HAP-1 (cell line): ENCODE measurements around the gene TH.

Source experiments
- DNase-seq, 2 experiments: peaks; one replicate each; pipeline ENCODE4 v3.0.0-alpha.2; 2016 to 2020; ENCODE audit warnings: low spot score in 2 of 2
- H3K27me3 ChIP-seq: fragments of 250-450 bp; sonication (Bioruptor Pico); 2 replicates; pipeline ENCODE4 v1.5.1; 2020; ENCODE audit warnings: low read depth, mild to moderate bottlenecking, moderate library complexity
- H3K36me3 ChIP-seq: fragments of 250-450 bp; sonication (Bioruptor Pico); replicated peaks from 2 replicates; pipeline ENCODE4 v1.5.1; 2020; ENCODE audit warnings: mild to moderate bottlenecking
- H3K4me1 ChIP-seq: fragments of 250-450 bp; sonication (Bioruptor Pico); 2 replicates; pipeline ENCODE4 v1.5.1; 2020; ENCODE audit warnings: mild to moderate bottlenecking
- H3K4me3 ChIP-seq: fragments of 250-450 bp; sonication (Bioruptor Pico); 2 replicates; pipeline ENCODE4 v1.5.1; 2020; ENCODE audit warnings: mild to moderate bottlenecking, moderate library complexity
- H3K9me3 ChIP-seq: fragments of 250-450 bp; sonication (Bioruptor Pico); 2 replicates; pipeline ENCODE4 v1.5.1; 2020; ENCODE audit warnings: mild to moderate bottlenecking, moderate library complexity
- in situ Hi-C: fragments of 300-500 bp; cut with MboI; formaldehyde crosslinking; loops from 3 replicates; pipeline ENCODE4 v1.14.3; 2020; ENCODE audit warnings: low sequenced_read_pairs, inconsistent platforms, mixed read lengths

TH gene

DNA sequence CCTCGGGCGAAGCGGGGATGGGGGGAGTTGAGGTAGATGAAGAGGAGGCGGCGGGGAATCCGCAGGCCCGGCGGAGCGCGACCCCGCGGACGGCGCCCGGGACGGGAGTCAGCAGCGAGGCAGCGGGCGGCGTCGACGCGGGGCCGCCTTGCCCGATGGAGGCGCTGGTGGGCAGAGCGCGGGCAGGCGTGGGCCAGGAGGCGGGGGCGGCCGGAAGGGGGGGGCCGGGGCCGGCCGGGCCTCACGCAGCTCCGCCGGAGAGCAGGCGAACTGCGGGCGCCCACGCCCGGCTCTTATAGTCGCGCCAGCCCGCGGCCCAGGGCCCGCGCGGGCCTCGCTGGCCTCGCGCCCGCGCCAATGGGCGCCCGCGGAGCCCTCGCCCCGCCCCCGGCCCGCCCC lies 32.5 kb downstream of the TH start, which contains the start of gene IGF2:
Gene IGF2, minus strand, starts transcription at position 267 of the 399 bp plus-strand sequence. CDS start 3,866 bp downstream, outside the sequence.
- H3K4me3 ChIP-seq, result no peak within 1 kb of the TSS

DNA sequence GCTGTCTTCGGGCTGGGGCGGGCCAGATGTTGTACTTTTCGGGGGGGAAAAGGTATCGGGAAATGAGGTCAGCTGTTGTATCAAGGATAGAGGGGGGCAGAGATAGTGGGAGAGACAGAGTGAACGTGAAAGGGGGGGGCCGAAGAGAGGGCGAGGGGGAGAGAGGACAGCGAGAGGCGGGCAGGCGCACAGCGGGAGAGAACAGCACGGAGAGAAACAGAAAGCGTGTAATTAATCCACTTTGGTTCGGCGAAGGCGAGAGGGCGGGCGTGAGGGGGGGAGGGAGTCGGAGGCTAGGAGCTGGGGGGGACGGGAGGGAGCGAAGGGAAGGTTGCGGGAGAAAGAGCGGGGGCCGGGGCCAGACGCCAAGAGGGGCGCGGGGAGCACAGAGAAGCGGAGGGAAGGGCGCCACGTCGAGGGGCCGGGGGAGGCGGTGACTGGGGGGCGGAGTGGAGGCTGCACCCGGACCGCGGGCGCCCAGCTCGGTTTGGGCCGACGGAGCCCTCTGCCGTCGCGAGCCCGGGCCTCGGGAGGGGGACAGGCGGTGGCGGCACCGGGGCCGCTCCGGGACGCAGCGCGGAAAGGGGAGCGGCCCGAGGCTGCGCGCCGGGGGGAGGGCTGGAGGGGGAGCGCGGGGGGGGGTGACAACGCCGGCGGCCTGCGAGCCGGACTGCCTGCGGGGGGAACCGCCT lies 33.0 kb downstream of the TH start:
- Histone ChIP-seq H3K27me3 (peaks cover 71% of the 10 kb centered on the region), H3K9me3 (no peaks in the 10 kb centered on the region), H3K36me3 (no peaks in the 10 kb centered on the region), H3K4me1 (no peaks in the 10 kb centered on the region), H3K4me3 (no peak overlapping the region)
- DNase-seq, result no peak
- in situ Hi-C loops, result no loop called here

More for the DNA sequence above, 32.5 kb downstream of the TH start, which contains the start of gene IGF2:
- Histone ChIP-seq H3K9me3 (no peaks in the 10 kb centered on the region), H3K36me3 (no peaks in the 10 kb centered on the region), H3K4me1 (no peaks in the 10 kb centered on the region), H3K27me3 (peaks cover 71% of the 10 kb centered on the region)
- DNase-seq, result no peak
- in situ Hi-C loops, result no loop called here

DNA sequence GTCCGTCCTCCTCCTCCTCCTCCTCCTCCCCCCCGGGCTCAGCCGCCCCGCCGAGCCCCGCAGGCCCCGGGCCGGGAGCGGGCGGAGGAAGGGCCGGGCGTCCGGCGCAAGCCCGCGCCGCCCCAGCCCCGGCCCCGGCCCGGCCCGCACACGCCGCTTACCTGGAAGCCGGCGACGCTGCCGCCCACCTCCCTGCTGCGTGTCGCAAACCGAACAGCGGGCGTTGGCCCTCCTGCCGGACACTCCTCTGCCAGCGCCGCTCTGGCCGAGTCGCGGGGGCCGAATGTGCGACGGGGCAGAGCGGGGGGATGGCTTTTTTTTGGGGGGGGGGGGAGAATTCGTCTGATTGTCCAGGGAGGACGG lies 33.6 kb downstream of the TH start:
- in situ Hi-C loops, result no loop called here
- Histone ChIP-seq H3K4me1 (no peaks in the 10 kb centered on the region), H3K36me3 (no peaks in the 10 kb centered on the region), H3K27me3 (peaks cover 74% of the 10 kb centered on the region), H3K9me3 (no peaks in the 10 kb centered on the region), H3K4me3 (no peak overlapping the region)
- no peak for DNase-seq

DNA sequence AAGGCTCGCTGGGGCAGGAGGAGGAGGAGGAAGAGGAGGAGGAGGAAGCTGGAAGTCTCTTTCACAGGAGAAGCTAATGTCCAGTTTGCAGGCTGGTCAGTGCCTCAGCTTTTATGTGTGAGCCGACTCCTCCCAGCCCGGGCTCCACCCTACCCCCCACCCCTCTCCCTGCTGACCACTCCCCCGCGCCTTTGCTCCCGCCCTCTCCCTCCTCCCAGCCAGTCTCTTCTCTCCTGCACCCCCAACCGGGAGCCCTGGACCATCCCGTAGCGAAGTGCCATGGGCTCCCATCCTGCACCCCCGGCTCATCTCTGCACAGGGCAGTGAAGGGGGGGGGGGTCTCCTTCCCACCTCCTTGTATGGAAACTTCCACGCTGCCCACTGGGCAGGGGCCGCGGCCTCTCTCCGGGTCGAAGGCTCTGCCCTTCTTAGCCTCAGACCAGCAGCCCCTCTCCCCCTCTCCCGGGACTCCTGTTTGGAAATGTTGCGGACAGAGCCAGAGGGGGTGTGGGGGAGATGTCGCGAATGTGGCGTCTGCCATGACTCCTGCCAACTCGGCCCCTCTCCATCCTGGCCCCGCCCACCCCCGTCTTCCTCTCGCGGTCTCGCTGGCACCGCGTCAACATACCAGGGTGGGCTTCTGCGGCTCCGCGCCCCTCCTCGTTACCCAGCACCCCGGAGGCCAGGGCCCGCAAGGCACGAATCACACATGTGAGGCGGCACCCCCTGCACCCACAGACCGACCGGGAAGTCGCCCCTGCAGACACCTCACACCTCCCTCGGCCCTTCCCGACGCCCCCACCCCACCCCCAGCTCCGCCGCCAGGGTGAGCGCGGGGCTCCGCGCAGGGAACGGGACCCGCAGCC lies 34.2 kb downstream of the TH start:
- peak overlapping the region; percentile 11; the same call in 1 of the 2 replicates for H3K4me3 ChIP-seq
- H3K27me3 ChIP-seq, result peaks cover 73% of the 10 kb centered on the region
- H3K4me1 ChIP-seq, result no peaks in the 10 kb centered on the region
- DNase-seq, result peak; percentile 19 to 72
- H3K36me3 ChIP-seq, result no peaks in the 10 kb centered on the region
- no peaks in the 10 kb centered on the region for H3K9me3 ChIP-seq
- in situ Hi-C loops, result no loop called here

DNA sequence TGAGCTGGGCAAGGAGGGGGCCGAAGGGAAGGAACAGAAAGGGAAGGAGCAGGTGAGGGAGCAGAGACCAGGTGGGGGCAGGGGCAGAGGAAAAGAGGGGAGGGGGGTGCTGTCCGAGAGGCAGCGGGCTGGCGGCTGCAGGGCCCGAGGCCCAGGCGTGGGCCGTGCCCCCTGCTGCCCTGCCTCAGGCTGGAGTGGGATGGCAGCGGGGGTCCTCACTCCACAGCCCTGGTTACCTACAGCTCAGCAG lies 34.7 kb downstream of the TH start:
- Histone ChIP-seq H3K4me3 (no peak overlapping the region), H3K27me3 (peaks cover 67% of the 10 kb centered on the region), H3K9me3 (no peaks in the 10 kb centered on the region), H3K36me3 (no peaks in the 10 kb centered on the region), H3K4me1 (no peaks in the 10 kb centered on the region)
- no peak for DNase-seq
- in situ Hi-C loops, result no loop called here

DNA sequence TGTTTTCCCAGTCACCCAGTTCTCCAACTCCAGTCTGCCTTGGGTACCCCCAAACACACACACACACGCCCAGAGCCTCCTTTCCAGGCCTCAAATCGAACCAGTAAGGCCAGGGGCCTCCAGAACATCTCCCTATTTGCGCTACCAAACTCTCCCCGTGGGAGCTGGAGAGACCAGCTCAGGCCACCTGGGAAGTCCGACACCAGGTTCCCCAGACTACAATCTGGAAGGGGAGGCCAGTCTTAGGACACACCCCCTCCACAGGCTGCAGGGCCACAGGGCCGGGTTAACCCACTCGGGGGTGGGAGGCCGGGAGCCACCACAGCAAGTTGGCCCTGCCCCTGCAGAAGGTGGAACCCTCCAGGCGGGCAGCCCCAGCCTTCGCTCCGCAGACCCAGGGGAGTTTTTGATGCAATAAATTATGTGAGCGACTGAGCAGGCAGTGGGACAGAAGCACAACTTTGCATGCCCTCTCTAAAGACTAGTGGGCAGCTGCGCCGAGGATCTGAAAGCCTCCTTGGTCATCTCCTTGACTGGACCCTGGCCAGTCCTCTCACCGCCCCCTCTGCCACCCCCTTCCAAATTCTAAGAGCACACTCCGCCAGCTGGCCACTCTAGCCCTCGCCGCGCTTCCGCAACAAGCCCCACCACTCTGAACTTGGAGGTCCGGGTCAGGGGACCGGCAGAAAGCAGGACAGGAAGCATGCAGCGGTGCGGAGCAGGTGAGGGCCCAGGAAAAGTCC lies 35.2 kb downstream of the TH start:
- H3K4me3 ChIP-seq, result no peak overlapping the region
- in situ Hi-C loops, result no loop called here

DNA sequence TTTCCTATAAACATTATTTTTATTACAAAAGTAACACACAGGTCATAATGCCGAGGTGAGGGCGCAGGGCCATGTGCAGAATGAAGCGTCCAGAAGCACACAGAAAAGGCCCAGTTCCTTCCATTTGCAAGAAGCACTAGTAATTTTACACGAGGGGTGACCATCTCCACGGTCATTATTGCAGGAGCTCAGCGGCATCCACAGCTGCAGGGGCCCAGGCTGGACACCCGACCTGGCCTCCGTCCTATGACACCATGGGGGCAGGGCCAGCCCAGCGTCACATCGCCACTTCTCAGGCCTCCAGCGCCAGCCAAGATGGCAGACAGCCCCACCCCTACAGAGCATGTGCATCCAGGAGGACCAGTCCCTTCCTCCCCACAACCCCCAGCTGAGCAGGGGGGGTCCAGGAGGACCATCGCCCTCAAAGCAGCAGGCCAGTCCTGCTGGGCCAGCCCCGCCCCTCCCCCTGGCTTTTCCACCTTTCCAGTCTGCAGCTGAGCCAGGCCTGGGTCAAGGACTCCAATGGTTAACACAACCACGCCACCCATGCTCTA lies 35.9 kb downstream of the TH start:
- no peaks in the 10 kb centered on the region for H3K36me3 ChIP-seq
- H3K4me3 ChIP-seq, result no peak overlapping the region
- DNase-seq, result no peak
- H3K27me3 ChIP-seq, result peaks cover 56% of the 10 kb centered on the region
- H3K4me1 ChIP-seq, result no peaks in the 10 kb centered on the region
- no peaks in the 10 kb centered on the region for H3K9me3 ChIP-seq
- in situ Hi-C loops, result no loop called here

More for the DNA sequence above, 35.2 kb downstream of the TH start:
- Histone ChIP-seq H3K36me3 (no peaks in the 10 kb centered on the region), H3K9me3 (no peaks in the 10 kb centered on the region), H3K4me1 (no peaks in the 10 kb centered on the region), H3K27me3 (peaks cover 62% of the 10 kb centered on the region)
- no peak for DNase-seq

DNA sequence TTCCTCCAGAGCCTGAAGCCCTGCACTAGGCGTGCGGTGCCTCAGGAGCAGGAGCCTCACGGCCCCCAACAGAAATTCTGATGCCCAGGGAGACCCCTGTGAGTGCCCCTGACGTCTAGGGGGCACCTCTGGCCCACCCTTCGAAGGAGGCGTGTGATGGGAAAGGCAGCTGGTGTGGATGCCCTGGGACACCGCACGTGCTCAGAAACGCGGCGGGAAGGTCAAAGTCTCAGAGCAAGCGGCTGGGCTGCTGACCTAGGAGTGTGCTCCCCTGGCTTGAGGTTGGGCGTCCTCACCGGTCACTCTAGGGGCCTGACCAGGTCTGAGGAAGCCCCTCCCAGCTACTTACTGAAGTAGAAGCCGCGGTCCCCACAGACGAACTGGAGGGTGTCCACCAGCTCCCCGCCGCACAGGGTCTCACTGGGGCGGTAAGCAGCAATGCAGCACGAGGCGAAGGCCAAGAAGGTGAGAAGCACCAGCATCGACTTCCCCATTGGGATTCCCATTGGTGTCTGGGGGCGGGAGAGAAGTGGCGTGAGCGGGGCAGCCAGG lies 36.5 kb downstream of the TH start:
- in situ Hi-C loops, result no loop called here
- no peaks in the 10 kb centered on the region for H3K4me1 ChIP-seq
- H3K27me3 ChIP-seq, result peaks cover 51% of the 10 kb centered on the region
- no peak for DNase-seq
- no peaks in the 10 kb centered on the region for H3K9me3 ChIP-seq
- no peak overlapping the region for H3K4me3 ChIP-seq
- no peaks in the 10 kb centered on the region for H3K36me3 ChIP-seq

DNA sequence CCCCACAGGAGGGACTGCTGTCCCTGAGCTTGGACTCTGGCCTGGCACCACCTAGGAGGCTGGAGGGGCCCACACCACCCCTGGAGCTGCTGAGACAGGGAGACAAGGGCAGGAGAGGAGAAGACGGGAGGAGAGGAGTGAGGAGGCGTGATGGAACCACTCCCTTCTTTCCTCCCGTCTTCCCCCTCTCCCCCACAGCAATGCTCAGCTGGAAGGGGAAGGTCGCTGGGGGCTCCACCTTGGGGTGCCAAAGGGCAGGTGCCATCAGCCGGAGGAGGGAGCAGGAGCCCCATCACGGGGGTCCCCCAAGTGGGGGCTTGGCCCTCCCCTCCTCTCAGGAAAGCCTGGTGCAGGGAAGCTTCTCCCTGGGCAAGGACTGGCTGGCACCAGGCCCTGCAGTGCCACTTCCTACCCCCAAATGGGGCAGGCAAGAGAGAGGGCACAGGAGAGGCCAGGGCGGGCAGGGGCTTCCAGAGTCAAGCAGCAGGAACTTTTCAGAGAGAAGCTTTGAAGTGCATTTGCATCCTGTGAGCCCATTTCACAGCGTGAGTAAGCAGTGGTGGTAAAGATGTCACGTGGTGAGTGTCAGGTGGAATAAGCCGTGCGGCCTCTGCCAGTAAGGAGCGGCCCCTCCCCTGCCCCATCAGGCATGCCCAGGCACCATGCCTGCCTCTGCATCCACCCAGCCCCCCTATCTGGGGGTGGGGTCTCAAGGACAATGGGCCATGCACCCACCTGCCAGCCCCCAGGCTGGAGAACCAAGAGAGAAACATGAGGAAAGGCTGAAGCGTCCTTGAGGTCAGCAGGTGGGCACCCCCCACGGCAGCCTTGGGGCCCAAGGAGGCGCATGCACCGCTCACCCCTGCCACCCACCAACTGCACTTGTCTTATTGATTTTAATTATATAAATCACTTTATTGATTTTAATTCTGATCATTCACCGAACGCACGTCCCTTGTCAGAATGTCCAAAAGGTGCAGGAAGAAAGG lies 37.3 kb downstream of the TH start:
- in situ Hi-C loops, result no loop called here
- Histone ChIP-seq H3K36me3 (no peaks in the 10 kb centered on the region), H3K4me1 (no peaks in the 10 kb centered on the region), H3K4me3 (no peak overlapping the region), H3K27me3 (peaks cover 45% of the 10 kb centered on the region), H3K9me3 (no peaks in the 10 kb centered on the region)
- DNase-seq, result no peak

DNA sequence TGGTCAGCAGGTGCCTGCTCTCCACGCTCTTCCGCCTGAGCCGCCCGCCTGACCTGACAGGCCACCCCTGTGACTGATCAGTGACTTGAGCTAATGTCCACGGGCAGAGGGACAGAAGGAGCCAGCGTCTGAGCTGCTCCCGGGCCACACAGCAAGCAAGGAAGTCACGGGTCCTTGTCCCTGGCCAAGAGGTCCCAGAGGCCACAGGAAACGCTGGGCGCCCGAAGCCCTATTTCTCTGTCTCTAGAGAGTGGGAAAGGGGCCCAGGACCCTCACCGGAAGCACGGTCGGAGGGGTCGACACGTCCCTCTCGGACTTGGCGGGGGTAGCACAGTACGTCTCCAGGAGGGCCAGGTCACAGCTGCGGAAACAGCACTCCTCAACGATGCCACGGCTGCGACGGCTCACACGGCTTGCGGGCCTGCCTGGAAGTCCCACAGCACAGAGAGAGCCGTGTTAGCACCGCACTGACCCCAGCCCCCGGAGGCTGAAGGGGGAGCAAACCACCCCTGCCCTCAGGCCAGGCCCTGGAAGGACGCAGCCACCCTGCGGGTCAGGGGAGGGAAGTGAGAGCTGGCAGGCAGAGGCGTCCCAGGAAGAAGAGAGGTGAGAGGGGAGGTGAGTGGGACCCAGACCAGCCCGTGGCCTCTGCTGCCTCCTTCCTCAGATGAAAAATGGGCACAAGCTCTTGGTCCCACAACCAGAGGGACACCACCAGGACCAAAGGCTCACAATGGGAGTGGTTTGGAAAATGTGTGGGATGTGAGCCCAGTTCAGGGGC lies 38.2 kb downstream of the TH start:
- DNase-seq, result no peak
- no peaks in the 10 kb centered on the region for H3K36me3 ChIP-seq
- H3K4me3 ChIP-seq, result no peak overlapping the region
- no peaks in the 10 kb centered on the region for H3K4me1 ChIP-seq
- H3K27me3 ChIP-seq, result peaks cover 45% of the 10 kb centered on the region
- in situ Hi-C loops, result no loop called here
- H3K9me3 ChIP-seq, result no peaks in the 10 kb centered on the region

DNA sequence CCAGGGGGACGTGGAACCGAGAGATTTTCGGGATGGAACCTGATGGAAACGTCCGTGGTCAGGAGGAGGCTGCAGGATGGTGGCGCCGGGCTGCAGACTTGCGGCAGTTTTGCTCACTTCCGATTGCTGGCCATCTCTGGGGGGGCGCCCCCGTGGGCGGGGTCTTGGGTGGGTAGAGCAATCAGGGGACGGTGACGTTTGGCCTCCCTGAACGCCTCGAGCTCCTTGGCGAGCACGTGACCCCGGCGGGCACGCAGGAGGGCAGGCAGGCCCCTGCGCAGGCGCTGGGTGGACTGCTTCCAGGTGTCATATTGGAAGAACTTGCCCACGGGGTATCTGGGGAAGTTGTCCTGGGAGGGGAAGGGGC lies 38.8 kb downstream of the TH start:
- Histone ChIP-seq H3K36me3 (no peaks in the 10 kb centered on the region), H3K4me3 (no peak overlapping the region), H3K9me3 (no peaks in the 10 kb centered on the region), H3K4me1 (no peaks in the 10 kb centered on the region), H3K27me3 (peaks cover 45% of the 10 kb centered on the region)
- in situ Hi-C loops, result no loop called here
- no peak for DNase-seq

DNA sequence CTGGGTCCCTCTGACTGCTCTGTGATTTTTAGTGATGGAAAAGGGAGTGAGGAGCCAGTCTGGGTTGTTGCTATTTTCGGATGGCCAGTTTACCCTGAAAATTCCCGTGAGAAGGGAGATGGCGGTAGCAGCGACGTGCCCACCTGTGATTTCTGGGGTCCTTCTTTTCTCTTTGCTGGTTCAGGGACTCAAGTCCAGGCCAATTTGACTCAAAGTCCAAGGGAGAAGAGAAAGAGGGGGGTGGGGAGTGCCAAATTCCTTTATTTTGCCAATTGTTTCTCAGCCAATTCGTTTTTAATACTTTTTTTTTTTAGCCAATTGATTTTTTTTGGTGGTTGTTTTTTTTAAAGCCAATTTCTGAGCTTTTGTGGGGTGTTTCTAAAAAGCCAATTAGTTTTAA lies 39.4 kb downstream of the TH start:
- no peaks in the 10 kb centered on the region for H3K9me3 ChIP-seq
- H3K36me3 ChIP-seq, result no peaks in the 10 kb centered on the region
- DNase-seq, result no peak
- no peaks in the 10 kb centered on the region for H3K4me1 ChIP-seq
- no peak overlapping the region for H3K4me3 ChIP-seq
- H3K27me3 ChIP-seq, result peaks cover 39% of the 10 kb centered on the region
- in situ Hi-C loops, result no loop called here
